Smooth muscle cell (in vitro differentiated cells): ENCODE results near the gene TMEM179. TPM values are rescaled to one million over a fixed set of nuclear protein-coding genes. Genes with fewer than 3 reads are reported as not detected.

Experiments used
- DNase-seq: peaks from one replicate; lab custom pipeline; 2025; ENCODE audit not compliant: unreplicated experiment; lab: John Stamatoyannopoulos, UW
- H2AFZ ChIP-seq: fragments of 200-600 bp; sonication (generic); 2 replicates; pipeline ENCODE4 v1.6.0; 2016; ENCODE audit warnings: antibody characterized with exemption, low read depth, mild to moderate bottlenecking
- H3F3A ChIP-seq: fragments of 200-600 bp; sonication (generic); 2 replicates; pipeline ENCODE4 v1.6.0; 2017; ENCODE audit warnings: antibody characterized with exemption, low read depth
- H3K27ac ChIP-seq: fragments of 200-600 bp; sonication (generic); 2 replicates; pipeline ENCODE4 v1.5.1; 2016; ENCODE audit warnings: low read depth, mild to moderate bottlenecking
- H3K27me3 ChIP-seq: fragments of 200-600 bp; sonication (generic); 2 replicates; pipeline ENCODE4 v1.6.1; 2016; ENCODE audit warnings: low read depth, mild to moderate bottlenecking
- H3K36me3 ChIP-seq: fragments of 200-600 bp; sonication (generic); 2 replicates; pipeline ENCODE4 v1.5.1; 2016; ENCODE audit warnings: low read depth
- H3K4me1 ChIP-seq: fragments of 200-600 bp; sonication (generic); 2 replicates; pipeline ENCODE4 v1.5.1; 2016; ENCODE audit warnings: low read depth
- H3K4me2 ChIP-seq: fragments of 200-600 bp; sonication (generic); 2 replicates; pipeline ENCODE4 v1.6.0; 2016; ENCODE audit warnings: mild to moderate bottlenecking
- H3K4me3 ChIP-seq: fragments of 200-600 bp; sonication (generic); 2 replicates; pipeline ENCODE4 v1.5.1; 2016; ENCODE audit warnings: mild to moderate bottlenecking
- H3K79me2 ChIP-seq: fragments of 200-600 bp; sonication (generic); 2 replicates; pipeline ENCODE4 v1.6.0; 2016; ENCODE audit warnings: low read depth, mild to moderate bottlenecking
- H3K9ac ChIP-seq: fragments of 200-600 bp; sonication (generic); 2 replicates; pipeline ENCODE4 v1.6.0; 2016; ENCODE audit warnings: low read depth
- H3K9me3 ChIP-seq: fragments of 200-600 bp; sonication (generic); replicated peaks from 2 replicates; pipeline ENCODE4 v1.5.1; 2016; ENCODE audit warnings: low read depth
- H4K20me1 ChIP-seq: fragments of 200-600 bp; sonication (generic); 2 replicates; pipeline ENCODE4 v1.6.0; 2016; ENCODE audit warnings: low read depth
- CTCF ChIP-seq: fragments of 200-600 bp; sonication (generic); IDR thresholded peaks from 2 replicates; pipeline ENCODE4 v1.5.1; 2017; ENCODE audit warnings: borderline replicate concordance, mild to moderate bottlenecking, antibody characterized with exemption; ENCODE audit not compliant: insufficient read depth, poor library complexity, severe bottlenecking
- WGBS: methylation state at CpG from one replicate; pipeline ENCODE4 v1.1.7; 2016; ENCODE audit warnings: low lambda C conversion rate; 5-methylcytosine and 5-hydroxymethylcytosine counted together
- polyA plus RNA-seq: library from polyadenylated mRNA; unstranded; fragments of >200 nt; fragmentation: Nextera tagmentation; extraction: Ambion mirVana; gene quantifications from 2 replicates; pipeline ENCODE4 v1.2.1, GENCODE V29; 2016
- total RNA-seq: library from RNA; depleted of rRNA; stranded (reverse); fragments of >200 nt; gene quantifications from 2 replicates; pipeline ENCODE4 v1.2.3, GENCODE V29; 2014

The TMEM179 gene
- total and polyA plus RNA-seq, 2 experiments from 2014 or later = 0.87 to 4.8 TPM

GRCh38 chr14:104576970-104577332 is 27.6 kb downstream of the TMEM179 start:
- no peaks in the 10 kb centered on the region for H4K20me1 ChIP-seq
- H2AFZ ChIP-seq = no peak overlapping the region
- H3K4me3 ChIP-seq = no peak overlapping the region
- no peak for TF ChIP-seq CTCF
- peaks cover 14% of the 10 kb centered on the region for H3K4me1 ChIP-seq
- no peak for DNase-seq
- no peak overlapping the region for H3K9ac ChIP-seq
- H3K79me2 ChIP-seq = no peaks in the 10 kb centered on the region
- no peaks in the 10 kb centered on the region for H3F3A ChIP-seq
- WGBS = 92% methylated on average over 7 of the region's 9 CpGs
- no peaks in the 10 kb centered on the region for H3K9me3 ChIP-seq
- H3K4me2 ChIP-seq = no peak overlapping the region
- H3K27me3 ChIP-seq = no peaks in the 10 kb centered on the region
- no peaks in the 10 kb centered on the region for H3K36me3 ChIP-seq
- no peak overlapping the region for H3K27ac ChIP-seq

GRCh38 chr14:104576232-104576969 is 28.2 kb downstream of the TMEM179 start:
- no peak overlapping the region for H3K27ac ChIP-seq
- no peak for TF ChIP-seq CTCF
- H4K20me1 ChIP-seq = no peaks in the 10 kb centered on the region
- H2AFZ ChIP-seq = no peak overlapping the region
- H3K9me3 ChIP-seq = no peaks in the 10 kb centered on the region
- H3K27me3 ChIP-seq = no peaks in the 10 kb centered on the region
- no peak for DNase-seq
- no peak overlapping the region for H3K4me2 ChIP-seq
- H3K79me2 ChIP-seq = no peaks in the 10 kb centered on the region
- 59% methylated on average over 16 of the region's 16 CpGs for WGBS
- no peak overlapping the region for H3K4me3 ChIP-seq
- no peak overlapping the region for H3K9ac ChIP-seq
- H3K36me3 ChIP-seq = no peaks in the 10 kb centered on the region
- H3F3A ChIP-seq = no peaks in the 10 kb centered on the region
- peaks cover 14% of the 10 kb centered on the region for H3K4me1 ChIP-seq

- peaks cover 14% of the 10 kb centered on the region for H3K4me1 ChIP-seq
- no peaks in the 10 kb centered on the region for H3K9me3 ChIP-seq
- peak overlapping the region; percentile 68 for H3K4me2 ChIP-seq
- no peaks in the 10 kb centered on the region for H4K20me1 ChIP-seq
- H3K27ac ChIP-seq = no peak overlapping the region
- H3K36me3 ChIP-seq = no peaks in the 10 kb centered on the region
- no peak for DNase-seq
- no peak overlapping the region for H3K9ac ChIP-seq
- H3K4me3 ChIP-seq = no peak overlapping the region
- no peaks in the 10 kb centered on the region for H3K27me3 ChIP-seq
- WGBS = 85% methylated on average over 31 of the region's 31 CpGs
- H3F3A ChIP-seq = no peaks in the 10 kb centered on the region
- no peak overlapping the region for H2AFZ ChIP-seq
- TF ChIP-seq CTCF = no peak
- no peaks in the 10 kb centered on the region for H3K79me2 ChIP-seq
These were observed 29.5 kb downstream of the TMEM179 start for GRCh38 chr14:104574978-104575583.
